Endothelial cell of umbilical vein (primary cell): ENCODE measurements around the gene MPP3. TPM values are rescaled to one million over a fixed set of nuclear protein-coding genes. Genes with fewer than 3 reads are reported as not detected.

ENCODE experiments used
- BruUV-seq: library from RNA; stranded (reverse); fragments of 400-500 nt; replicated peaks from 2 replicates; lab custom pipeline; 2021; lab: Mats Ljungman, UMichigan
- CTCF ChIA-PET: fragments of 300-600, 350-600 bp; sonication (Branson Sonifier 250); formaldehyde crosslinking; loops from one replicate; lab custom pipeline; 2021; ENCODE audit warnings: antibody characterized with exemption, inconsistent platforms; lab: Charles Lee
- POLR2A ChIA-PET: fragments of 300-600, 350-600 bp; sonication (Branson Sonifier 250); formaldehyde crosslinking; loops from one replicate; lab custom pipeline; 2021; ENCODE audit warnings: antibody characterized with exemption, inconsistent platforms; lab: Charles Lee
- DNase-seq: peaks from one replicate; pipeline ENCODE4 v3.0.0-alpha.2; 2011; ENCODE audit warnings: low read depth, low spot score
- FAIRE-seq: peaks from 2 replicates; lab custom pipeline; 2011; peaks lifted over from hg19 to GRCh38; lab: Jason Lieb, UNC
- H2AFZ ChIP-seq: 2 replicates; pipeline ENCODE4 v1.6.0; 2012; ENCODE audit warnings: low read depth, low read length, control low read depth, inconsistent platforms
- H3K27ac ChIP-seq: 2 replicates; pipeline ENCODE4 v1.5.1; 2011; ENCODE audit warnings: low read depth, mild to moderate bottlenecking, control low read depth, low read length, moderate library complexity; ENCODE audit not compliant: insufficient read depth
- H3K27me3 ChIP-seq, 2 experiments: 2 replicates each; pipeline versions ENCODE4 v1.6.0 to v1.6.1; 2011; ENCODE audit warnings: low read length in 2 of 2, mixed read lengths in 1 of 2; ENCODE audit not compliant: control insufficient read depth in 2 of 2, insufficient read depth in 2 of 2
- H3K36me3 ChIP-seq, 2 experiments: 2 replicates in 1 of 2; 3 replicates in 1 of 2; pipeline ENCODE4 v1.5.1; 2011; ENCODE audit warnings: low read length in 2 of 2, mild to moderate bottlenecking in 1 of 2, moderate library complexity in 1 of 2; ENCODE audit not compliant: control insufficient read depth in 2 of 2, insufficient read depth in 2 of 2; ENCODE audit errors: extremely low read depth in 1 of 2
- H3K4me1 ChIP-seq: 3 replicates; pipeline ENCODE4 v1.5.1; 2011; ENCODE audit warnings: mild to moderate bottlenecking, low read length; ENCODE audit not compliant: control insufficient read depth, insufficient read depth; ENCODE audit errors: extremely low read depth
- H3K4me2 ChIP-seq: 2 replicates; pipeline ENCODE4 v1.6.1; 2011; ENCODE audit warnings: low read length, control low read depth, mixed read lengths; ENCODE audit not compliant: insufficient read depth
- H3K4me3 ChIP-seq, 3 experiments: fragments of 200-600 bp in 1 of 3; sonication (generic), shearing (Covaris generic) in 1 of 3; replicated peaks in 1 of 3; 2 replicates each; pipeline ENCODE4 v1.5.1; 2011 to 2016; ENCODE audit warnings: control low read depth in 3 of 3, low read length in 3 of 3, mild to moderate bottlenecking in 2 of 3, inconsistent platforms in 1 of 3, low read depth in 1 of 3, moderate library complexity in 1 of 3; ENCODE audit not compliant: insufficient read depth in 1 of 3
- H3K79me2 ChIP-seq: 2 replicates; pipeline ENCODE4 v1.6.0; 2012; ENCODE audit warnings: low read length, inconsistent platforms; ENCODE audit not compliant: control insufficient read depth, insufficient read depth
- H3K9ac ChIP-seq: replicated peaks from 2 replicates; pipeline ENCODE3; 2011; ENCODE audit warnings: low read length, control low read depth; ENCODE audit not compliant: insufficient read depth; ENCODE audit errors: extremely low read depth
- H3K9me1 ChIP-seq: replicated peaks from 3 replicates; pipeline ENCODE4 v1.6.0; 2011; ENCODE audit warnings: mild to moderate bottlenecking, low read length; ENCODE audit not compliant: control insufficient read depth, insufficient read depth; ENCODE audit errors: extremely low read depth
- H3K9me3 ChIP-seq: replicated peaks from 2 replicates; pipeline ENCODE4 v1.5.1; 2012; ENCODE audit warnings: low read length, inconsistent platforms; ENCODE audit not compliant: control insufficient read depth, insufficient read depth
- H4K20me1 ChIP-seq: replicated peaks from 2 replicates; pipeline ENCODE3; 2011; ENCODE audit warnings: mild to moderate bottlenecking, low read length; ENCODE audit not compliant: control insufficient read depth, insufficient read depth; ENCODE audit errors: extremely low read depth
- EZH2 ChIP-seq: IDR thresholded peaks from 2 replicates; pipeline ENCODE4 v1.6.1; 2012; ENCODE audit warnings: borderline replicate concordance, low read depth, mild to moderate bottlenecking, moderate library complexity, low read length, inconsistent platforms; ENCODE audit not compliant: severe bottlenecking
- FOS ChIP-seq: IDR thresholded peaks from 2 replicates; pipeline ENCODE4 v1.6.1; 2011; ENCODE audit warnings: mild to moderate bottlenecking, low read length, moderate library complexity, borderline replicate concordance; ENCODE audit not compliant: insufficient read depth
- GATA2 ChIP-seq: IDR thresholded peaks from 2 replicates; pipeline ENCODE4 v1.7.0; 2011; ENCODE audit warnings: low read depth, mild to moderate bottlenecking, moderate library complexity, mixed read lengths, low read length; ENCODE audit not compliant: insufficient read length, insufficient read depth
- JUN ChIP-seq: IDR thresholded peaks from 2 replicates; pipeline ENCODE4 v1.6.1; 2011; ENCODE audit warnings: borderline replicate concordance, low read depth; ENCODE audit not compliant: insufficient read length, insufficient read depth
- MAX ChIP-seq: IDR thresholded peaks from 2 replicates; pipeline ENCODE4 v1.6.1; 2011; ENCODE audit not compliant: insufficient read depth, insufficient read length
- MYC ChIP-seq: IDR thresholded peaks from one replicate; pipeline ENCODE4 v1.6.1; 2011; ENCODE audit warnings: mild to moderate bottlenecking, low read depth, low read length
- POLR2A ChIP-seq: IDR thresholded peaks from 2 replicates; pipeline ENCODE4 v1.6.1; 2012; ENCODE audit warnings: low read depth, mild to moderate bottlenecking, control low read depth, low read length
- POLR2AphosphoS5 ChIP-seq: IDR thresholded peaks from 2 replicates; pipeline ENCODE4 v1.6.1; 2012; ENCODE audit warnings: low read depth, mild to moderate bottlenecking, control low read depth, low read length, moderate library complexity; ENCODE audit not compliant: insufficient read depth
- dilution Hi-C: fragments of 300-500 bp; cut with MboI; formaldehyde crosslinking; loops from one replicate; pipeline ENCODE4 v1.15.0; 2019; ENCODE audit warnings: low sequenced_read_pairs; ENCODE audit not compliant: extremely low pct_ligation_motif_present
- intact Hi-C: fragments of 100-400 bp; cut with micrococcal nuclease; formaldehyde crosslinking; loops from one replicate; pipeline ENCODE4 v1.10.0; 2022
- polyA plus RNA-seq, 4 experiments: library from polyadenylated mRNA; depleted of rRNA in 3 of 4; stranded (reverse) in 3 of 4; unstranded in 1 of 4; fragments of >200 nt; gene quantifications; 2 replicates each; pipeline versions ENCODE4 v1.2.1 to v1.2.3, GENCODE V29; 2011 to 2012; ENCODE audit warnings: missing spikeins in 1 of 4
- total RNA-seq: library from RNA; stranded (reverse); gene quantifications from 2 replicates; pipeline ENCODE4 v1.2.3, GENCODE V29; 2021
- TF ChIP-seq, protein P1 (sequence below), 2 donors: IDR thresholded peaks; 1 replicate in 1 of 2; 2 replicates in 1 of 2; pipeline ENCODE4 v1.5.1; 2011; ENCODE audit warnings: low read length in 2 of 2, mild to moderate bottlenecking in 2 of 2, moderate library complexity in 2 of 2, control low read depth in 1 of 2, inconsistent platforms in 1 of 2, low read depth in 1 of 2; ENCODE audit not compliant: insufficient read depth in 1 of 2; ENCODE audit errors: extremely low read depth in 1 of 2

The MPP3 gene
- total and polyA plus RNA-seq, 2 donors (not counting 3 experiments of a cell fraction or from before 2014, with no cell fraction given) = 6.1 to 11.3 TPM

DNA sequence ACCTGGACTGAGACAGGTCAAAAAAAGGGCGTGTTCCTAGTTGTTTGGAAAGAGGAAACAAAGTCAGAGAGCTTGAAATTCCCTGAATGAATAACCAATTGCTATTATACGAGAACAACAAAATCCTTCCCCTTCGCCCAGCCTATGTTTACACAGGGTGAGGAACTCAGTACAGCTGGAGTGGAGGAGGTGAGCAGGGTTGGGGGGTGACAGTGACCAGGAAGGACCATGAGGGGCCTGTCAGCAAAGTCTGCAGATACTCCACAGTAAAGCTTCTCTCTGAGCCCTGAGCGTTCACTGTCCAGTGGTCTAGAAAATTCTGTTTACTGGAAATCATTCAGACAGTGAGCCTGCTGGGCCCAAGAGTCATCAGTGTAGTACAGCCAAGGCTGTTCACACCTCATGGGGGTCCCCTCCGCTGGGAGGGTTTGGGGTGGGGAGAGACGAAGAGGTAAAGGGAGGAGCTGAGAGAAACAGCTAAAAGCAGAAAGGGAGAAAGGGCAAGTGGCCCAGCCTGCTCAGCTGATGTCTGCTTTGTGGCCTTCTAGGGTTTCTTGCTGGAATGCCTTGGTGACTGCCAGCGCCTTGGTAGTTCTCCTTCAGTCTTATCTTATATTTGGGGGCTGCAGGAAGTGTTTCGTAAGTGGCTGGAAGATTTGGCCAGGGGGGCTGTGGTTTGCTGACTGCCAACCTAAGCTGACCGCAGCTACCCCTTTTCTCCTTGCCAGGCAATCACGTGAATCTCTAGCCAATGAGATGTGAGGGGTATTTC is 59.9 kb downstream of the MPP3 start:
- intact Hi-C loops = no loop called here
- dilution Hi-C loops = no loop called here
- POLR2A ChIA-PET = no interaction called here

More for the DNA sequence above, 59.9 kb downstream of the MPP3 start:
- H3K27ac ChIP-seq = no peak overlapping the region
- no TSS peak for BruUV-seq
- peaks cover 5% of the 10 kb centered on the region for H3K4me1 ChIP-seq
- H3K9me3 ChIP-seq = no peaks in the 10 kb centered on the region
- H3K4me3 ChIP-seq = no peak overlapping the region
- H4K20me1 ChIP-seq = no peaks in the 10 kb centered on the region
- H3K36me3 ChIP-seq = peaks cover 16 to 39% of the 10 kb centered on the region in 2 experiments
- H3K79me2 ChIP-seq = peaks cover 10% of the 10 kb centered on the region
- H3K27me3 ChIP-seq = no peaks in the 10 kb centered on the region
- CTCF ChIA-PET = interaction anchor here (1.0 to 1.7 kb wide), 2 partner anchors 13 to 73 kb away, joined by 4 to 7 read pairs; partner anchors contain the start of gene CD300LG
- H3K9ac ChIP-seq = no peak overlapping the region
- TF ChIP-seq GATA2 = no peak
- TF ChIP-seq EZH2 = no peak
- no peak for TF ChIP-seq POLR2A
- TF ChIP-seq JUN = no peak
- no peak for TF ChIP-seq POLR2AphosphoS5
- no peak for TF ChIP-seq MAX
- TF ChIP-seq, protein P1, sequence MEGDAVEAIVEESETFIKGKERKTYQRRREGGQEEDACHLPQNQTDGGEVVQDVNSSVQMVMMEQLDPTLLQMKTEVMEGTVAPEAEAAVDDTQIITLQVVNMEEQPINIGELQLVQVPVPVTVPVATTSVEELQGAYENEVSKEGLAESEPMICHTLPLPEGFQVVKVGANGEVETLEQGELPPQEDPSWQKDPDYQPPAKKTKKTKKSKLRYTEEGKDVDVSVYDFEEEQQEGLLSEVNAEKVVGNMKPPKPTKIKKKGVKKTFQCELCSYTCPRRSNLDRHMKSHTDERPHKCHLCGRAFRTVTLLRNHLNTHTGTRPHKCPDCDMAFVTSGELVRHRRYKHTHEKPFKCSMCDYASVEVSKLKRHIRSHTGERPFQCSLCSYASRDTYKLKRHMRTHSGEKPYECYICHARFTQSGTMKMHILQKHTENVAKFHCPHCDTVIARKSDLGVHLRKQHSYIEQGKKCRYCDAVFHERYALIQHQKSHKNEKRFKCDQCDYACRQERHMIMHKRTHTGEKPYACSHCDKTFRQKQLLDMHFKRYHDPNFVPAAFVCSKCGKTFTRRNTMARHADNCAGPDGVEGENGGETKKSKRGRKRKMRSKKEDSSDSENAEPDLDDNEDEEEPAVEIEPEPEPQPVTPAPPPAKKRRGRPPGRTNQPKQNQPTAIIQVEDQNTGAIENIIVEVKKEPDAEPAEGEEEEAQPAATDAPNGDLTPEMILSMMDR (IDR thresholded peaks at IDR 0.05; ENCODE audit: extremely low read depth in 1 of 2, insufficient read depth in 1 of 2, low read depth in 1 of 2, low read length in 2 of 2) = no peak
- TF ChIP-seq FOS = no peak
- no peak for TF ChIP-seq MYC
- DNase-seq = no peak
- H2AFZ ChIP-seq = no peak overlapping the region
- no peak overlapping the region for H3K4me2 ChIP-seq
- no peak for FAIRE-seq
- no peaks in the 10 kb centered on the region for H3K9me1 ChIP-seq
